Measurements from ENCODE around the gene ENO2.

ENO2 gene

GRCh38 chr12:6938353-6939190, 24.2 kb downstream of the ENO2 start:
- peak; percentile 34 for TF ChIP-seq CTCF (conservative IDR thresholded peaks at IDR 0.05; ENCODE audit: low read depth)
- H3K27ac ChIP-seq: peak overlapping the region; percentile 82
- CTCF ChIA-PET: interaction anchor here (0.6 to 2.0 kb wide), 7 partner anchors 9 to 121 kb away, joined by 3 to 15 read pairs (median 5); partner anchors contain the start of gene SPSB2

GRCh38 chr12:6939191-6939540, 24.8 kb downstream of the ENO2 start:
- TF ChIP-seq CTCF (conservative IDR thresholded peaks at IDR 0.05; ENCODE audit: low read depth): no peak
- POLR2A ChIA-PET (ENCODE audit: low non-redundant PET): no interaction called here
- H3K27ac ChIP-seq: peak overlapping the region; percentile 82
- CTCF ChIA-PET: interaction anchor here (2.0 kb wide), 1 partner anchor 14 kb away, joined by 10 read pairs; no protein-coding TSS in a partner anchor
- no peak for DNase-seq (ENCODE audit: low spot score)

More at GRCh38 chr12:6938353-6939190, 24.2 kb downstream of the ENO2 start:
- DNase-seq (ENCODE audit: low spot score): no peak
- POLR2A ChIA-PET (ENCODE audit: low non-redundant PET): interaction anchor here (1.0 kb wide), 1 partner anchor 13 kb away, joined by 3 read pairs; no protein-coding TSS in a partner anchor

DNA sequence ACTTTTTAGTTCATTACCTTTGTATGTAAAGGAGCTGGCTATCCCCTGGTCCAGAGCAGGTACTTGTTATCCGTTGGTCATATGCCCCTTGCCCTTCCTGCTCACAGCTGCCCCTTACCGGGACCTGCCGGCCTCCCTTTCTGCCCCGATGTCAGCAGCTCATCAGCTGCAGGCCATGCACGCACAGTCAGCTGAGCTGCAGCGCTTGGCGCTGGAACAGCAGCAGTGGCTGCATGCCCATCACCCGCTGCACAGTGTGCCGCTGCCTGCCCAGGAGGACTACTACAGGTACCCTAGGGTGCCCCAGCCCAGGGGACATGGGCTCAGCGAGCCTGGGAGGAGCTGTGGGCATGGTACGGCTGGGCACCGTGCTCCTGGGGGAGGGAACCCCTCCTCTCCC, 26.9 kb downstream of the ENO2 start:
- no peak for DNase-seq (ENCODE audit: low spot score)
- no peak for TF ChIP-seq CTCF (conservative IDR thresholded peaks at IDR 0.05; ENCODE audit: low read depth)
- H3K27ac ChIP-seq: peak overlapping the region; percentile 10; the same call in 1 of the 2 replicates
- ChIA-PET POLR2A (ENCODE audit: low non-redundant PET) (no interaction called here), CTCF (interaction anchor here (0.6 to 0.9 kb wide), 2 partner anchors 17 to 37 kb away, joined by 3 read pairs; partner anchors contain the start of gene LRRC23)

DNA sequence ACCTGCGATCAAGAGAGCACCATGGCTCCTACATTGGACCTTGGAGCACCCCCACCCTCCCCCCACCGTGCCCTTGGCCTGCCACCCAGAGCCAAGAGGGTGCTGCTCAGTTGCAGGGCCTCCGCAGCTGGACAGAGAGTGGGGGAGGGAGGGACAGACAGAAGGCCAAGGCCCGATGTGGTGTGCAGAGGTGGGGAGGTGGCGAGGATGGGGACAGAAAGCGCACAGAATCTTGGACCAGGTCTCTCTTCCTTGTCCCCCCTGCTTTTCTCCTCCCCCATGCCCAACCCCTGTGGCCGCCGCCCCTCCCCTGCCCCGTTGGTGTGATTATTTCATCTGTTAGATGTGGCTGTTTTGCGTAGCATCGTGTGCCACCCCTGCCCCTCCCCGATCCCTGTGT, 27.4 kb downstream of the ENO2 start:
- CTCF ChIA-PET: interaction anchor here (0.6 to 0.9 kb wide), 2 partner anchors 18 to 37 kb away, joined by 3 read pairs; partner anchors contain the start of gene LRRC23
- no peak for TF ChIP-seq CTCF (conservative IDR thresholded peaks at IDR 0.05; ENCODE audit: low read depth)
- POLR2A ChIA-PET (ENCODE audit: low non-redundant PET): no interaction called here
- H3K27ac ChIP-seq: peak overlapping the region; percentile 97; the same call in 1 of the 2 replicates
- DNase-seq (ENCODE audit: low spot score): no peak

- H3K27ac ChIP-seq: peak overlapping the region; percentile 97
- no peak for TF ChIP-seq CTCF (conservative IDR thresholded peaks at IDR 0.05; ENCODE audit: low read depth)
- POLR2A ChIA-PET (ENCODE audit: low non-redundant PET): no interaction called here
- DNase-seq (ENCODE audit: low spot score): no peak
- CTCF ChIA-PET: interaction anchor here (0.9 kb wide), 1 partner anchor 18 kb away, joined by 3 read pairs; no protein-coding TSS in a partner anchor
These were observed 27.9 kb downstream of the ENO2 start for GRCh38 chr12:6942331-6942665.

- no peak for TF ChIP-seq CTCF (conservative IDR thresholded peaks at IDR 0.05; ENCODE audit: low read depth)
- CTCF ChIA-PET: interaction anchor here (0.6 to 2.4 kb wide), 3 partner anchors 16 to 21 kb away, joined by 3 to 14 read pairs (median 3); no protein-coding TSS in a partner anchor
- POLR2A ChIA-PET (ENCODE audit: low non-redundant PET): interaction anchor here (1.3 to 2.1 kb wide), 3 partner anchors 18 to 21 kb away, joined by 5 to 24 read pairs (median 17); no protein-coding TSS in a partner anchor
- peak; percentile 90 for DNase-seq (ENCODE audit: low spot score)
- peak overlapping the region; percentile 97 for H3K27ac ChIP-seq
These were observed 29.0 kb downstream of the ENO2 start for GRCh38 chr12:6943389-6943721.
